ENCODE results near the gene MYO3B.
"Not testable (repeated sequence)": the region's sequence is repeated elsewhere in the genome, so short reads cannot be mapped to it uniquely, and the experiment has no call there.

Gene MYO3B

DNA sequence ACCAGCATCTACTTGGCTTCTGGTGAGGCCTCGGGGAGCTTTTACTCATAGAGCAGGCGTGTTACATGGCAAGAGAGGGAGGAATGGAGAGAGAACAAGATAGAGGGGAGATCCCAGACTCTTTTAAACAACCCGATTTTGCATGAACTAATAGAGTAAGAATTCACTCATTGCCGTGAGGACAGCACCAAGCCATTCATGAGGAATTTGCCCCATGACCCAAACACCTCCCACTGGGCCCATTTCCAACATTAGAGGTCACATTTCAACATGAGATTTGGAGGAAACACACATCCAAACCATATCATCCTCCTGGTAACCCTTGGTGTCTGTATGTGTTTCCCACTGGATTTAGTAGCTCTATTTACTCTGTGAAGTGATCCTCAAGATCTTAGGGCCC lies 287.3 kb downstream of the MYO3B start:
- no peak for DNase-seq (ENCODE audit: low read depth in 3 of 3, low spot score in 1 of 3)

DNA sequence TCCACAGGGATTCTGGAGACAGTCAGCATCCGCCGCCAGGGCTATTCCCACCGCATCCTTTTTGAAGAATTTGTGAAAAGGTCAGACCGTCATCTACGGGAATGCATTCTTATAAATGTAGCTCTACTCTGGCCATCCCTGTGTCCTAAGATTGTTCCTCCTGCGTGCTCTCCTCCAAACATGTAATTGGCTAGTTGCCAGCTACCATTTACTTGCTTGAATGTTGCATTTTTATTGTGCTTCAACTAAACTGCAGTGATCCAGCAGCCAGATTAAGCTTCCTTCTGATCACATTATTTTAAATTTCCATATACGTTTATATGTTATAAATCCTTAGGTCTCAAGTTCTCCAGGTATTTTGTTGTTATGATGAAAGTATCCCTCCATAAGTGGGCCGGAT lies 288.7 kb downstream of the MYO3B start:
- no peak for DNase-seq (ENCODE audit: low read depth in 3 of 3, low spot score in 1 of 3)

DNA sequence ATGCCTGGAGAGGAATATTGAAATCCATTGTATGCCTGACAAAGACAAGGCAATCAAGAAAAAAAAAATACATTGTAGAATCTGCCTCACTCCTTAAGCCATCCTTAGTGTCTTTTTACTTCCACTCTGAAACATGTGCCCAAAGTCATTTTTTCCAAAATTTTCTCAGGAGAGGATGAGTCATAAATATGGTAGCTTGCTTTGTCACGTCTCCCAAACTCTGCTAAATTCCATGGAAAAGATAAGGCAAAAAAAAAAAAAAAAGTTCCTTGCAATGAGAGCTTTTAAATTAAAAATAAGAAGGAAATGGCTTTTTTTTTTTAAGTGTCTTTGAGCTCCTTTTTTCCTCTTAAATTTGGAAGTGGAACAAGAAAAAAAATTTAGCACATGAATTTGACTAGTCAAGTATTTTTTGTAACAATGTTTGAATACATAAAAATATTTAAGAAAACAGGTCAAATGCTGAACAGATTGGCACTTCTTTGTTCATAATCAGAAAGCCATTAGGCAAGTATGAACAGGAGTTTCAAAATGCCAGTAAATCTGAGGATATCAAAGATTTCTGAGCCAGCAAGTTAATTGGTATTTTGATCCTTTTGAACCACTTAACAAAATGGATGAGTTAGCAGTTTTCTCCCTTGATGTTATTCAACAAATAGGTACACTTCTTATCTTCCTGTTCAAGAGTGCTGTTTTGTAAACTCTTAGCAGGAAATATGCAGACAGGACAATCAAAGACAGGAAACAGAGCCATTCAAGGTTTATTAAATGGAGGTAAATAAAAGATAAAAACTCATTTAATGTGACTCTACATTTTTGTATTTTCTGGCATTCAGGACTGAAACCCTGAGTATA lies 289.8 kb downstream of the MYO3B start:
- DNase-seq (ENCODE audit: low read depth in 3 of 3, low spot score in 1 of 3) = no peak

DNA sequence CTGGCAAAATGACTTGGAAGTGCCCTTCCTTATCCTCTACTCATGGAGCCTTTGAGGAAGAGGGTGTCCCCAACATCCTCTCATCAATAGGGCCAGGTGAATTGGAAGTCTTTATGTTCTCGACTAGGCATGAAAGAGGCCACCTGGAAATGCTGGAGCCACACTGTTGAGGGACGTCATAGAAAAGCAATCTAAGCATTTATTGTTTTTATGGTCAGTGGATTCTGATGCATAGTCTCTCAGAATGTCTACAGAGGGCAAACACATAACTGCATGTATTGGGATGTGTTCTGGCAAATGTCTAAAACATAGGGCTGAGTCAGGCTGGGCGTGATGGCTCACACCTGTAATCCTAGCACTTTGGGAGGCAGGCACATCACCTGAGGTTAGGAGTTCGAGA lies 290.6 kb downstream of the MYO3B start:
- no peak for DNase-seq (ENCODE audit: low read depth in 3 of 3, low spot score in 1 of 3)

DNA sequence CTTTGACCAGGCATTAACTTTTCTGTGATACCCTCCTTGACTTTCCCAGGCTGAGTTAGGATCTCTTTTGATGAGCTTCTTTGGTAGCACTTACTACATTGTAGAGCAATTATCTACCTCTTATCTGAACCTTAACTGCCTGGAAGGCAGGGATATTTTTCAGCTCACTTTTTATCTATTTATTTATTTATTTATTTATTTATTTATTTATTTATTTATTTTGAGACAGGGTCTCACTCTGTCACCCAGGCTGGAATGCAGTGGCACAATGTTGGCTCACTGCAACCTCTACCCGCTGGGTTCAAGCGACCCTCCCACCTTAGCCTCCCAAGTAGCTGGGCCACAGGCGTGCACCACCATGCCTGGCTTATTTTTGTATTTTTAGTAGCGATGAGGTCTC lies 294.6 kb downstream of the MYO3B start:
- DNase-seq (ENCODE audit: low read depth in 3 of 3, low spot score in 1 of 3) = not testable (repeated sequence)

DNA sequence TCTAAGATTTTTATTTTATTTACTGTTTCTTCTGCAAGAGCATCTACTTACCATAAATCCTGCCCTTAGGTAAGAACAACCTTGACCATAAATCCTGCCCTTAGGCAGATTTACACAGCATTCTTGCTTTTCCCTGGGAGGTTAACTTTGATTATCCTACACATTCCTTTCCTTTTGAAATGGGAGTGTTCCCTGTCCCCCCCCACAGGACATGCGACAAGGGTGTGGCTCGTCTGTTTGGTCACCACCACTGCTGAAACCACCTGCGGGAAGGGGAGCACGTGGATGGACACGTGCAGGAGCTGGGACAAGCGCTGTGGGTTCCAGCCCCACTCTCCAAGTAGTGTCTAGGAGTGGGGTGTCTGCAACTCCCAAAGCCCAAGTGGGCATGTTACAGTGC lies 297.9 kb downstream of the MYO3B start:
- DNase-seq (ENCODE audit: low read depth in 3 of 3, low spot score in 1 of 3) = no peak

DNA sequence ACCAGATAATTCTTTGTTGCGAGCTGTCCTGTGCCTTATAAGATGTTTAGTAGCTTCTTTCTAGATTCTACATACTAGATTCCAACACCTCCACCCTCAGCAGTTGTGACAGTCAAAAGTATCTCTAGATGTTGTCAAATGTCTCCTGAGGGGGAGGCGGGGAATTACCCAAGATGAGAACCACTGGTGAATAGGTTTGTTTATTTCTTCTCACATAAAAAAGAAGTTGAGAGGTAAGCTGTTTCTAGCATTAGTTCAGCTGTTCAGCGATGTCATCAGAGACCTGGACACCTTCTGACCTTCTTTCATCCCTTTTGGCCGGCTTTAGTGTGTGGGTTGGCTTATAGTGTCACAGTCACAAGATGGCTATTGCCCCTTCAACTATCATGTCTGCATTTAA lies 299.7 kb downstream of the MYO3B start:
- no peak for DNase-seq (ENCODE audit: low read depth in 3 of 3, low spot score in 1 of 3)

DNA sequence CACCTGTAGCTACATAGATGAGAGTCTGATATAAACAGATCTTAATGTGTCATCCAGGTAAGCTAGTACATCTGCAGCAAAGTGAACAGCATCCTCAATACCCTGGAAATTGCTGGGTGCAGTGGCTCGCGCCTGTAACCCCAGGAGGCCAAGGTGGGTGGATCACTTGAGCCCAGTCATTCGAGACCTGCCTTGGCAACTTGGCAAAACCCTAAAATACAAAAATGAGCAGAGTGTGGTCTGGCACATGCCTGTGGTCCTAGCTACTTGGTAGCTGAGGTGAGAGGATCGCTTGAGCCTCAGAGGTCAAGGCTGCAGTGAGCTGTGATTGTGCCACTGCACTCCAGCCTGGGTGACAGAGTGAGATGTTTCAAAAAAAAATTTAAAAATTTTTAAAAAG lies 303.3 kb downstream of the MYO3B start:
- no peak for DNase-seq (ENCODE audit: low read depth in 3 of 3, low spot score in 1 of 3)

DNA sequence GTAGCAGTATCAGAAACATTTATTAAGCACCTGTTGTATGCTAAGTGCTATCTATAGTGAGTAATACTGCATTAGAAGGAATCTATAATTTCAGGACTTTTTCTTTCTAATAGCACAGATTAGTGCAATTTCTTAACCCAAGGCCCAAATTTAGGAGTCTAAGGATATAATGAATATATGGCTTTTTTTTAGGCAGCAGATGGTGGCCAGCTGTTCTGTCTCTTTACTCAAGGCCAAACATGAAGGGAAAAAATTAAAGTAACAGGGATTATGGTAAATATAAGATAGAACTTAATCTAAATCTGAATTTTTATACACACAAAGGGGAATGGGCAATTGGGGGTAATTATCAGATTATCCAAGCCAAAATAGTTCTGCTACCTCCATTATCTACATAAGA lies 306.6 kb downstream of the MYO3B start:
- no peak for DNase-seq (ENCODE audit: low read depth in 3 of 3, low spot score in 1 of 3)

DNA sequence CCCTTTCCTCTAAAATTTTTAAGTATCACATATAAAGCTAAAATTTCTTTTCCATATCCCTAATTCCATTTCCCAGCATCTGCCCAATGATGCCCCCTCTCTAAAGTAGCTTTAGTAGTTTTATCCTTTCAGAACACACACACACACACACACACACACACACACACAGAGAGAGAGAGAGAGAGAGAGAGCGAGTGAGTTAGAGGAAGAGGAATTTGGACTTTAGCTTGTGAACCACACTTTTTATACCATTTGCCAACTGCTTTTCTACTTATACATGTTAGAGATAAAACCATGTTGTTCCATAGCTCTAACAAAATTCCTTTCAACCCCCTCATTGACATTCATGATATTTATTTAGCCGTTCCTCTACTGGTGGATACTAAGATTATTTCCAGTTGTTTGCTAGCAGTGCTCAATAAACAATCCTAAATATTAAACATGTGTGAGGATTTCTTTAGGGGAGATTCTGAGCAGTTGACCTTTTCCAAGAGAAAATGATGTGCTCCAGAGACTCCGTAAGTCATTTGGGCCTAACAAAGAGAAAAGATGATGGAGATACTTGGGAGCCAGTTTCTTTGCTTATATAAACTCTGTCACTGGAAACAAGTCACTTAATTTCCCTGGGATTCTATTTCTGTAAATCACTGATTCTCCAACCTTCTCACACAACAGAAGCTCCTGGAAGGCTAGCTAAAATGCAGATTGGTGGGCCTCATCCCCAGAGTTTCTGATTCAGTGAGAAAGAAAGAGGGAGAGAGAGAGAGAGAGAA lies 307.5 kb downstream of the MYO3B start:
- no peak for DNase-seq (ENCODE audit: low read depth in 3 of 3, low spot score in 1 of 3)

DNA sequence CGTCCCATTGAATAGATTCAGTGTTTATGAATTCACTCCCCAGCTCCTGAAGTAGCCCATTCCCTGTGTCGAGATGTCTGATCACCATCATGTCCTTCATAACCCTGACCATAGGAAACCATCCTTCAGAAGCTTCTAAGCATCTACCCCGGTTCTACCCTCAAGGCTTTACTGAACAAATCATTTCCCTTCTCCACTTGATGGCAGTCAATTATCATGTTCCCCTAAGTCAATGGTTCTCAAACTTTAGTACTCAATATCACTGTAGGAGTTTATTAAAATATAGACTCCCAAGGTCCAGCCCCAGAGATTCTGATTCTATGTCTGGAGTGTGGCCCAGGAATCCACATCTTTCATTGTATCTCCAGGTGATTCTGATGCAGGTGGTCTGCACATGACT lies 308.8 kb downstream of the MYO3B start:
- DNase-seq (ENCODE audit: low read depth in 3 of 3, low spot score in 1 of 3) = no peak

DNA sequence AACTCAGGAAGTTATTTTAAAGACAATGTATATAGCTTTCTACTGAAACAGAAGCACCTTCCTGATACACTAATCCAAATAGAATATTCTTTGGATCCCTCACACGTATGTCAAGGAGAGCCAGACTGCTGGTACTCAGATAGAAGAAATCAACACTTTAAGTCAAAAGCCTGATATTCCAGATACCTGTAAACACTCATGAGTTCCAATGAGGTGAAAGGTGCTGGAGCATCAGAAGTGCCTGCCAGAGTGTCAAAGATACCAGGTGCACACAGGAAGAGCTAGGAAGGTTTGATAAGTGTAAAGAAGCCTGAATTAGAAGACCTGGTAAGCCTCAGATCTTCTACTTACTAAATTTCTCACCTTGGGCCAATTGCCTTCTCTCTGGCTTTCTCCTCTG lies 310.9 kb downstream of the MYO3B start:
- no peak for DNase-seq (ENCODE audit: low read depth in 3 of 3, low spot score in 1 of 3)

DNA sequence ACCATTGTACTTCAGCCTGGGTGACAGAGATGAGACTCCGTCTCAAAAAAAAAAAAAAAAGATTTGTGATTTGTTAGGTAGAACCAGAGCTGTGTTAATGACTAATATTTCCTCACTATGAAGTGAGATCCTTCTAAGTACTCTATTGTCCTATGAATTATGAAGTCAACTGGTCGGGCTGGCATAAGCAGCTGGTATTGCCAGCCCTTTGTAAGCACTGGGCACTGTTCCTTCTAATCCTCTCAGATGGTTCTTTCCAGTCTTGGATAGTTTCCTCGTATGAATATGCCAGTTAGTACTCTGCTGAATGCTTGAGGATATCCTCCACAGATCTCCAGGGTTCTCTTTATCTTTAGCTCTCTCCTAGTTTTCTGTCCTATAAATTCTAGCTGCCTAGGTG lies 314.1 kb downstream of the MYO3B start:
- DNase-seq (ENCODE audit: low read depth in 3 of 3, low spot score in 1 of 3) = no peak

DNA sequence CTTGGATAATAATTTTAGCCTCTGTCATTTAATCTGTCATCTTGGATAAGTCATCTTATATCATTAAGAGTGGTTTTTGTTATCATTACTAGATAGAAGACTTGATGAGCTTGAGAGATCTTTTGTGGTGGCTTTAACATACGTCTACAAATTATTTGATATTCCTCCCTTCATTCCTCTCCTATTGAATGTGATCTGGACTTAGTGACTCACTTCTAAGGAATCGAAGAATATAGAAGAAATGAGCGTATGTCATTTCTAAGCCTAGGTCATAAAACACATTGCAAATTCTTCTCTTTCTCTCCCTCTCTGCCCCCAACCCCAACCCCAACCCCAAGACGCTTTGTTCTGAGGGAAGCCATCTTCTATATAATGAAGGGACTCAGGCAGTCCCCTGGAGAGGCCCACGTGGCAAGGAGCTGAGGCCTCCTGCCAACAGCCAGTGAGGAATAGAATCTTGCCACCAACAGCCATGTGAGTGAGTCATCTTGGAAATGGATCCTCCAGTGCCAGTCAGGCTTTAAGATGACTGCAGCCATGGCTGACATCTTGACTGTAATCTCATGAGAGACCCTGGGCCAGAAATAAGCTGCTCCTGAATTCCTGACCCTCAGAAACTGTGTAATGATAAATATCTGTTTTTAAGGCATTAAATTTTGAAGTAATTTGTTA lies 315.6 kb downstream of the MYO3B start:
- DNase-seq (ENCODE audit: low read depth in 3 of 3, low spot score in 1 of 3) = no peak

DNA sequence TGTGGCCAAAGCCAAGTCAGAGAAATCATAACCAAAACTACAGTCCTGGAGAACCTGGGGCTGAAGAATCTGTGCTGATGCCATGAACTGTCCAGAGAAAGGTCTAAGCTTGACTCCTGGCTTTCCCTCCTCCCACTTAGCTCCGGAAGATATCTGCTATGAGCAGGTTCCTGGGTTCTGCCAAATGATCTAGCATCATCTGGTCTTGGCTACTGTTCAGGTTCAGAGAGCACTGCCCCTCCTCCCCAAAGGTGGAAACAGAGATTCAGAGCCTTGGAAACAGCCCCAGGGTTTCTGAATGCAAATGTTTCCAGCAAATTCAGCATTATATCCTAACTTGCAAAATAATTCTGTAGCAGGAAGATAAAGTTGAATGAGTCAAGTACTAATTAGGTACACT lies 317.9 kb downstream of the MYO3B start:
- no peak for DNase-seq (ENCODE audit: low read depth in 3 of 3, low spot score in 1 of 3)

DNA sequence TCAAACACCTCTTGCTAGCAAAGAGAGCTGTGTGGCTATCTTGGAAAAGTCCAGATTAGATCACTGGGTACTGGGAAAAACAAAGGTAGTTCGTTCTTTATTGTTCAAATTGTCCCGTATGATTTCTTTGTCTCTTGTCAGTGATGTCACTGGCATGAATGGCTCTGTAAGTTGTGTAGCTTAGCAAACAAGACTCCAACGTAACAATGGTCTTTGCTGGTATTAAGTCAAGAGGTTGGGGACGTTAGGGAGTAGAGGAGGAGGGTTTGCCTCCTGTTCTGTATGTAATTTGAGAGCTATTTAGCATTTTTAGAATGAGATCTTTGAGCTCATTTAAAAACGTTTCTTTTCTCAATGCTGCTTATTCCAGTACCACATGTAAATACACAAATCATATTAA lies 320.7 kb downstream of the MYO3B start:
- DNase-seq (ENCODE audit: low read depth in 3 of 3, low spot score in 1 of 3) = no peak

DNA sequence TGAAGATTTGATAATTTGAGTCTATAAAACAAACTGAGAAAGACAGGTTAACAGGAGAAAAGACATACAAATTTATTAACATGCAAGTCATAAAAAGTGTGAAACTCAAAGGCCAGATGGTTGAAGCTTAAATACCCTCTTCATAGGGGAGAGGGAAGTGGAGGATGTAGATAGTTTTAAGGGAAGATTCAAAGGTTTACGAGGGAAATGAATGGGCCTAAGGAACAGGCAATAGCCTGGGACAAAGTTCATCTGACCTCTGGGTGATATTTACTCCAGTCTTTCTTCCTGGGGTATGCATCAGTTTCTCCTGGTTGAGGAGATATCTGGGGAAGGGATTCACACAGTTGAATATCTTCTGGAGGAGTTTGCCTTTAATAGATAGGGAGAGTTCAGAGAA lies 322.2 kb downstream of the MYO3B start:
- DNase-seq (ENCODE audit: low read depth in 3 of 3, low spot score in 1 of 3) = no peak

DNA sequence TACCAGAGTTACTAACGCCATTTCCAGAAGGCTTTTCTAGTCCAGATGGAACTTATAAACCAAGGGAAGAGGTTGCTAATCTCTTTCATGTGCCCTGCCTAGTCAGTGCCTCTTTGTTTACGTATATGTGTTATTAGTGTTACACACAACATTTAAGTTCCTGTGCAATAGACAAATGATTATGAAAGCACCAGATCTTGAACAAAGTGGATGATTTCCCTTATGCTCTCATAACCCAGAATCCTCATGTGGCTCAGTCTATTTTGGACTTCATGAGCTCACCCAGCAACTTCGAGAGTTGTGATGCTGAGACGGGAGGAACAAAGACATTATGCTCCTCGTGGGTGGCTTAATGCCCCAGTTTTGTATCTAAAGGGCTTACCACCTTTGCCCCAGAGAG lies 322.8 kb downstream of the MYO3B start:
- no peak for DNase-seq (ENCODE audit: low read depth in 3 of 3, low spot score in 1 of 3)

DNA sequence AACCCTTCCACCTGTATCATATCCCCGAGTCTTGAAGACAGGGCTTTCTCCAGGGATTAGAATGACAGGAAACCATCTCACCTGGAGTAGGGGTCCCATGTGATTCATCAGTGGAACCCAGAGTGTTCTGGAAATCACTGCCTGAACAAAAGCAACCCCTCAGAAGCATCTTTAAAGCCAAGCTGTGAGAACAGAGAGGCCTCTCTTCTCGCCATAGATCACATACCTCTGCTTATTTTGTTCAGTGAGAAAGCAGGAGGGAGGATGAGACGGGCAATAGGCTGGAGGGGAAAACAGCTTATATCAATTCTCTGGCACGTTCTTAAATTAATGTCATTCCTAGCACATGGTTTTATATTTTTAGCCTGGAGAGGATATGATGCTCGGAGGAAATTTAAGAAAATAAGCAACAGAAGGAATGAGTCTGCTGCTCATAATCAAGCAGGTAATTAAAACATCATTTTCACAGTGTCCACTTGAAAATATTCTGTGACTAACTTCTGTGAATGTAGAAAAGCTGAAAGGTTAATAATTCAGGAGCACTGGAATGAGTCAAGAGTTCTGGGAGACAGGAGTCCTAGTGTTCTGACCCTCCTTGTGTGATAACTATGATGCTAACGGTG lies 323.6 kb downstream of the MYO3B start:
- no peak for DNase-seq (ENCODE audit: low read depth in 3 of 3, low spot score in 1 of 3)

DNA sequence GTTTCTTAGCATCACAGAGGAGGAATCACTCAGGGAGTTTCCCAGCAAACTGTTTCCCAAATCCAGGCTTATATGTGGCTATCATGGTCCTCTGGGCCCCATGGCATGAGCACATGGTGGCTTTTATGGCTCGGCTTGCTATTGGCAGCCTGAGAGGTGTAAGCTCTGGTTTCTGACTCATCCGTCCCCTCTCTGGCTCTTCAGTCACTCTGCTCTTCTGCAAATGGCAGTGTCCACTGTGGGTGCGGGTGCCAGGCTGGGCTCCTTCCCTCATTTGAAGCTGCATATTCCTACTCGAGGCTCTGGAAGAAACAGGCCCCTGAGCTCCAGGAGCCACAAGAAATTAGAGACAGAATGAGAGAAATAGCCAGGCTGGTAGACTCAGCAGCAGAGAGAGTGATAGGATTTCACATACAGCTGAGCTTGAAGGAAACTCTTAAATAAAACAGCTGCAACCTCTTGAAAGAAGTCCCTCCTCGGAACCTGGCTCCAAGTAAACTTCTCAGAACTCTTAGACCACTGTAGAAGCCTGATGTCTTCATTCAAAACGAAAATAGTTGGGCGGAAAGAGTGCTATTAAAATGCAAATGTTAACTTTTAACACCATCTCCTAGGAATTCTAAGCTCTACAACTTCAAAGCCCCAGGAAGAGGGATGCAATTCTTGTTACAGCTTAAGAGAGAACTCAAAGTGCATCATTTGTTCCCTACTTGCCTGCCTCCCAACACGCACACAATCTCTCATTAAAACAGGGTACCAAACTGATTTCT lies 324.6 kb downstream of the MYO3B start:
- DNase-seq (ENCODE audit: low read depth in 3 of 3, low spot score in 1 of 3) = no peak

DNA sequence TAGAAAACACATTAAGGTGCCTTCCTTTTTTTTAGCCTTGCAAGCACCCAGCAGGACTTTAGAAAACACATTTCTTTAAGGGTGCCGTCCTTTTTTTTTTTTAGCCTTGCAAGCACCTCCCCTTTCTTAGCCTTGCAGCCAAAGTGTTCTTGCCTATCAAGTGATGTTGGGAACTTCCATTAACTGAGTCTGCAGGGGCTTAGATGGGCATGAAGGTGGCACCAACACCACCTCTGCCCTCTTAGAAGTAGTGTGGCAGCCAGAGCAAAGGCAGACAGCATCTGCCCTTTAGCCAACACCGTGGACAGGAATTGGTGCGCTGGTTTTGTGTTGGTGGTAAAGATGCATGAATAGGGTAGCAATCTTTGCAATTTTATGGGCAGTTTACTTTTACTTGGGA lies 325.6 kb downstream of the MYO3B start:
- DNase-seq (ENCODE audit: low read depth in 3 of 3, low spot score in 1 of 3) = no peak

All from stimulated activated CD4-positive, alpha-beta T cell treated with anti-CD3 and anti-CD28 coated beads, TNF-alpha, amount 100 ng/mL, for 1 hour (primary cell).